Renal cortex interstitium (tissue), 11 donors: ENCODE results near the gene GABRR3. TPM values are rescaled to one million over a fixed set of nuclear protein-coding genes. Genes with fewer than 3 reads are reported as not detected.
"Not testable (repeated sequence)": the region's sequence is repeated elsewhere in the genome, so short reads cannot be mapped to it uniquely, and the experiment has no call there.

Source experiments
- DNase-seq, 11 donors: peaks; one replicate each; pipeline ENCODE4 v3.0.0-alpha.2; 2013; ENCODE audit warnings: low read depth in 9 of 11, low spot score in 4 of 11; ENCODE audit errors: extremely low read depth in 1 of 11
- polyA plus RNA-seq, 3 donors: library from polyadenylated mRNA; unstranded; fragments of 120-200 nt; gene quantifications; one replicate each; pipeline ENCODE4 v1.2.1, GENCODE V29; 2013; ENCODE audit not compliant: insufficient read length in 3 of 3

The GABRR3 gene
- polyA plus RNA-seq, 3 donors = 0.03 to 0.09 (median 0.03) TPM

DNA sequence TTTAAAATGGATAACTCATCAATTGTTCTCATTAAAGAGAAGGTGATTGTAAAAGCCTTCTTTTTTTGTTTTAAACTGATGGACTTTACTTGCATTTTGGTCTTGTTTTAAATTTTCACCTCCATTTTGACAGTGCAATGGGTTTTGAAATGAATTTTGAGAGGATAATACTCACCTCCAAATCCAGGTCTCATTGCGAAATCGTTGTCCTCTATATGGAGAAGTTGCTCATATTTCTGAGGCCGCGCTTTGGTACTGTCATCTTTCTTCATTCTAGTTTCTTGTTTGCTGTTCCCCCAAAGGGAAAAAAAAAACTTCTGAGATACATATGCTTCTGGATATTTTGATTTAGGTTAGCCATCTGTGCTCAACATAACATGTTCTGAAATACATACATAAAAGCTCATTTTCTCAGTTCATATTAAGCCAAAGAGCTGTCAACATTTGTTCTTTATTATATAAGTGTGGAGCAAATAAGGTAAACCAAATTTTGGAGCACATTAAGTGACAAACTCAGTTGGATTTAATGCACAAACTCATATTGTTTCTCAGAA lies 9.6 kb downstream of the GABRR3 start:
- no peak for DNase-seq

- DNase-seq = peak; percentile 54 to 82 (median 71)
These were observed 11.9 kb downstream of the GABRR3 start for GRCh38 chr3:98022978-98023820.

- no peak for DNase-seq
These were observed 13.1 kb downstream of the GABRR3 start for GRCh38 chr3:98021830-98022560.

DNA sequence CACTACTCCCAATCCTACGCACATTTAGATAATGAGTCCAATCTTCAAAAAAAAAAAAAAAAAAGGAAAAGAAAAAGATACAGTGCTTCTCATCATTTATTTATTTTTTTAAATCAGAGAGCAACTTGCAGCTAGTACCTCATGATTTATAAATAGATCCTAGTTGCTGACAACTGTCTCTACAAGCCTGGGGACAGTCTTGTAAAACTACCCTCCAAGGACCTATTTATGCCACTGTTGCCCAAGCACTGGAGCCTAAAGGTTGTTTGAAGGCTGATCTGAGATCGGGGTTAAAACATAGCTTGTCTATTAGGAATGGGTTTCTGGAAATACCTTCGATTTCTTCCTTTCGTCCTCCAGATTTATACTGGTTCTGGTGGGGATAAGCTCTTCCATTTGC lies 14.7 kb downstream of the GABRR3 start:
- no peak for DNase-seq

DNA sequence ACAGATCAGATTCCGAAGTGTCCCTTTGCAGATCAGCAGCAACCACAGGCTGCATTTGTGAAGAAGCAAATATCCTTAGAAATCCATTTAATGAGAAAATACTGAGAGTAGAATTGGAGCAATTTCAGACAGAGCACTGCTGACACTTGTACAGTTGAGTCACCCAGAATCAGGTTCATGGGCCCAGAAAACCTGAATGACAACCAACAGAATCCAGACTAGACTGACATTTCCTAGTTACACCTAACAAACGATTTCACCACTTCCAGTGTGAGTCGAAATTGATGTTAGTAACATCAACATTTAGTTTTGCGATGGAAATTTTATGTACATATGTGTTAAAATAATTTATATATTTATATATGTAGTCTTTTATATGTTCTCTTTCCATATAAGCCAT lies 16.8 kb downstream of the GABRR3 start:
- DNase-seq = no peak

DNA sequence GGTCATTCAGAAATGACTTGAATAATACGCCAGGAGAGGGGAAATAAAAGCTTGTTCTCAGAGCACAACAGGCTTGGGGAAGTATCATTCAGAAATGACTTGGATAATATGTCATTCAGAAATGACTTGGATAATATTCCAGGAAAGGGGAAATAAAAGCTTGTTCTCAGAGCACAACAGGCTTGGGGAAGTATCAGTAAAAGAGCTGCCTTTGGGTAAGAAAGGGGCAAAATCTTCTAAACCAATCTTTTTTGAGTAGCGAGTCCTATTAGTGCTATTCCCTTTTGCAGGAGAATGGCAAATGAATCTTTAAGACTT lies 20.9 kb downstream of the GABRR3 start:
- DNase-seq = no peak

DNA sequence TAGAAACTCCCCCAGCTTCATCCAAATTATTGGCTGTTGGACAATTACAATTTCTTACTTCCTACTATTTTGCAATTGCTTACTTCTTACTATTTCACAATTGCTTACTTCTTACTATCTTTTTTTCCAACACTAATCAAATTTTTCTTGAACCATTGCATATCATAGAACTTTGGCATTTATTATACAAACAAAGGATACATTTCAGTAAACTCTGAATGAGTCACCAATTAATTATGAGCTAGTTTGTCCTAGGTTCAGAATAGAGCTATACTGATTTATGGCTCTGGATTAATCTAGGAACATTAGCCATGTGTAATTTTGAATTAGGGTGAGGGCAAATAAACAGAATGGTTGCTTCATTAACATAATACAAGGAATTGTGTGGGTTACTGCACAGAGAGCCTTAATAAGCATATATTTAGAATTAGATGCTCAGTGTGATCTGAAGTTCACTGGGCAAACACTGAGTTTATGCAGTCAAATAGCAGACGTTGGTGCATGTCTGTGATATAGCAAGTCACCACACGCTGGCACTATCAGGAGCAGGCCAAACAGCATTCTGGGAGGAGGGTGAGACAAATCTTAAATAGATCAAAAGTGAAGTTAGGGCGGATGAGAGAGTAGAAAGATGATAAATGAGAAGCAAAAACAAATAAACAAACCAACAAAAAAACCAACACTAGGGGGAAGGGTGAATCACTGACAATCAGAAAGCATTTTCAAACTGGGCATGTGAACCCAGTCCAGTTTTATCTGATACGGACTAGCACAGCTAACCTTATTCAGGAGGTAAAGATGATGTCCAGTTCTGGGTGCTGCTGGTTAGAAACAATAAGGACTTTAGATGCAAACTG lies 21.5 kb downstream of the GABRR3 start:
- no peak for DNase-seq

DNA sequence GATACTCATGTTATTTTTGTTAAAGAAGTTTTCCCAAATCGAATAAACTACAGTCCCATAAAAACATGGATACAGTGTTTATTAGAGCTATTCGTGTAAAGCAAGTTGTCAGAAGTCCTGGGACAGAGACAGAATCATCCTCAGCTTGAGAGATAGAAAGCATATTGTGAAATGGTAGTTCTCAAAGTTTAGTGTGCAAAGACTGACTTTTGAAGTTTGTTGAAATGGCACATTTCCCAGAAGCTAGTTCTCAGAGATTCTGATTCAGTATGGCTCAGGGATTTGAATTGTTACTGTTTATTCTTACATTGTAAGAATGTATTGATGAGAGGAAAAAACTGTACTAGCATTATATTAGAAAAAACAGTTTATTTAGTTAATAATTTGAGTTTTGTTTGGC lies 22.1 kb downstream of the GABRR3 start:
- no peak for DNase-seq

GRCh38 chr3:98010883-98011449 lies 24.1 kb downstream of the GABRR3 start:
- DNase-seq = not testable (repeated sequence)

DNA sequence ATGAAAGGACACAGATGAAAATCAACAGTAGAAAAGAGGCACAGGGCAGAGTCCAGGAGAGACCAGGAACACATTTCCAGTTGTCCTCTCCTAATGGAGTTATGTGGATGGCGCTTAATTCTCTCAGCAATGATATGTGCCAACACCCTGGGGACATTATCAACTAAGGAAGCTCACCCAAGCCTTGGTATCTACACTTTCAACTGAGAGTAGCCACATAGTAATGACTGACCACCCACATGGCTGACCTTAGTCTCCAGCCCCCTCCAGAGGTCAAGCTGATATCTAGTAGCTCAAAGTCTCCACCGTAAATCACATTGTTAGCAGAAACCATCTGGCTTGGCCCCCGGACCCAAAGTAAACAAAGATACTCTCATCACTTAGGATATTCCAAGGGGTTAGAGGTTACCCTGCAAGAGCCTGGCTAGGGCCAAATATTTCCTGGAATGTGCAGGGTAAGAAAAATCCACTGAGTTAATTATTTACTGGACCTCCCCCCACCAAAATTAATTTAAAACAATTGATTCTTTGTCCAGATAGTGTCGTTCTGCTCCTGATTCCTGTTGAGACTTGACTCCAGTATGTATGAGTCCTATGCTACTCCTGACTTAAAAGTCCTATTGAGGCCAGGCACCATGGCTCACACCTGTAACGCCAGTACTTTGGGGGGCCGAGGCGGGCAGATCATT lies 24.8 kb downstream of the GABRR3 start:
- DNase-seq = no peak

GRCh38 chr3:98008855-98009254 lies 26.3 kb downstream of the GABRR3 start:
- DNase-seq = no peak

DNA sequence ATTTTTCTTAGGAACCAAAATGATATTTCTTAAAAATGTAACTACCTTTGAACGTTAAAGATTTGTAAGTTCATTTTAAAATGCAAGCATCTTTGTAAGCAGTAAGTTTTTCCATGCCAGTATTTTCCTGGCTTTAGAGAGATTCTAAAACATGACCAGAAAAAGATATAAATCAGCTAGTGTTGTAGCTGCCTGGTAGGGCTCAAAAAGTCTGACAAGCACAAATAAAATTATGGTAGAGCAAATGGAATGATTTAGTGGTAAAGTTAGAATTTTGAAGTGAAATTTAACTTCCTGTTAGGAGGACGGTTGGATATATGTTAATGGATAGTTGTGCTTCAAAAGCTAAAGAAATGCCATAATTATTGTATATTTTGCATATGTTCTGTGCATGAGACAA lies 29.7 kb downstream of the GABRR3 start:
- no peak for DNase-seq

GRCh38 chr3:98004721-98005120 lies 30.4 kb downstream of the GABRR3 start:
- DNase-seq = no peak

- DNase-seq = no peak
These were observed 31.7 kb downstream of the GABRR3 start for GRCh38 chr3:98003306-98003969.

DNA sequence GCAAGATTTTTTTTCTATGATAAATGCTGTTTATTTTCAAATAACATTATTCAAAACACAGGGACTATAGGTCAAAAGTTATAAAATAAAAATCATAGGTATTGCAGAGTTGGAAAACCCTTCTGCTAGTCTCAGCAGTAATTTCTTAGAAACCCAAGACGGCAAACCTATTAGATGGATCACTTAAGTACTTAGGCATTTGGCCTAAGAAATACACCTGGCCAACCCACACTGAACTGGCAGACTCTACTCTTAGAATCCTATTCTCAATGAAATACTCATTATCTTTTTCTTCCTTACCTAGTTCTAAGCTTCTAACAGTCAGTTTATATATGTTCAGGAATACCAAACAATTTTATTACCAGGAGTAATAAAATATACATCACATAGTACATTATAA lies 32.4 kb downstream of the GABRR3 start:
- no peak for DNase-seq

- no peak for DNase-seq
These were observed 35.1 kb downstream of the GABRR3 start for GRCh38 chr3:97999994-98000393.

GRCh38 chr3:97999103-97999502 lies 36.0 kb downstream of the GABRR3 start:
- DNase-seq = no peak

DNA sequence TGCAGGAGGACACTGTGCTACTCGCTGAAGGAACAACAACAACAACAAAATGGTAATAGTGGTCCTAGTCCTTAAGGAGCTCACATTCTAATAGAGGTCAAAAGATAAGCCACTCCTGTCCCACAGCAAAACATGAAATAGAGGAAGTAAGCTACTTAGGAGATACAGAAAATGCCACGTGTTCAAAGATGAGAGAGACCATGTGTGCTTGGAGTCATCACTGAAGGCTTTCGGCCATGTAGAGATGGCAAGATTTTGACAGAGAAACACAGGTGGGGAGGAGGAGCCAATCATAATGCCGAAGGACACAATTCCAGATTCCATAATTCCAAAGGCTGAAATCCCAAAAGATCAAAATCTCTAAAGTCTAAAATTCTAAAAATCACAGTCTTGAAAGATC lies 38.1 kb downstream of the GABRR3 start:
- DNase-seq = no peak
